GM21576 (cell line): Measurements from ENCODE around the gene NPAS2.

Experiments
- ATAC-seq: cut with Tn5 transposase; IDR thresholded peaks from one replicate; pipeline ENCODE4 v1.9.1; 2021; ENCODE audit warnings: mild to moderate bottlenecking, moderate library complexity; ENCODE audit not compliant: unreplicated experiment

The NPAS2 gene

DNA sequence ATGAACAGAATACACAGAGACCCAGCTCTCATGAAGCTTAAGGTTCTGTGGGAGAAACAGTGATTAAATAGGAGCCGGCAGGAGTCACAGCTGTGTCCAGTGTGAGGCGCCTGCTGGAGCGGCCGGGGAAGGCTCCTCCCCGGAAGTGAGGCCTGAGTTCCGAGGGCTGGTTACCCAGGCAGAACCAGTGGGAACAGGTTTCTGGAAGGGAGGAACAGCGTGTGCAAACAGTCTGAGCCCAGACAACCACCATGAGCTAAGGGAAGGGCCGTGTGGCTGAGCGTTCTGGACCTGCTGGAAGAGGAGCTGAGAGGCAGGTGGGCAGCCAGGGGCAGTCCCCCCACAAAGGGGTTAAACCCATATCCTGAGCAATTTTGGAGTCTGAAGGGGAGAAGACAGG is 26.0 kb upstream of the NPAS2 start:
- no peak for ATAC-seq

GRCh38 chr2:100796499-100797100 is 23.3 kb upstream of the NPAS2 start:
- no peak for ATAC-seq

- no peak for ATAC-seq
Observed at GRCh38 chr2:100799686-100800085, 20.3 kb upstream of the NPAS2 start.

DNA sequence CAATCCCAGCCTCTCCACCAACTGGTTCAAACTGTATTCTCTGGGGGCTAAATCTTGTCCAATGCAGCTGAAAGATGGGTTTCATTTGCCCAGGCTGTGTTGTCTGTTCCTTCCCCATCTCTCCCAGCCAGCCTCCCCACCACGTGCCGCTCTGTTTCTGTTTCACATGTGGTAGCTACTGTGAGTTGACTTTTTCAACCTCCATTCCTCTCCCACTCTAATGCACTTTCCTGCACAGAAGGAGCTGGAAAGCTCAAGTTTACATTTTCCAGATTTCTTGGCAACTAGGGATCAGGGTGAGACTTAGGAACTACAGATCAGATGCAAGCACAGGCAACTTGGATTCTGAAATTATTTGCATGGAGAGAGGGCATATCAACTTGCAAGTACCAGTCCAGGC is 19.0 kb upstream of the NPAS2 start:
- ATAC-seq = no peak

GRCh38 chr2:100801402-100801801 is 18.5 kb upstream of the NPAS2 start:
- ATAC-seq = no peak

GRCh38 chr2:100802066-100802465 is 17.9 kb upstream of the NPAS2 start:
- ATAC-seq = no peak

DNA sequence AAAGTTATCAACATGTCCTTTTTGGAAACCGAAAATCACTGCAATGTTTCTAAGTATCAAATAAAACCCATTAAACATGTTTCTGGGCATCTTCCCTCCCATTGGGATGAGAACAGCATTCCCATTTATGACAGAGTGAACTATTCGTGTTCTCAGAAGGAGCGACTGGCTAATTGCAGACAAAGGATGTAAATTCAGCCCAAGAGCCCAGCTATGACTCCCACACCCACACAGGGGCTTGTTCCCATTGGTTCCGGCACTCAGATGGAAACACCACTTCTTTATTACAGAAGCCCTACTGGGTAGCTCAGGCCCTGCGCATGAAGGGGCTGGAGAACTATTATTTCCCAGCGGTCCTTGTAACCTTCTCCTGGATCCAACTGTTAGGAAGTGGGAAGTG is 16.6 kb upstream of the NPAS2 start:
- ATAC-seq = no peak

DNA sequence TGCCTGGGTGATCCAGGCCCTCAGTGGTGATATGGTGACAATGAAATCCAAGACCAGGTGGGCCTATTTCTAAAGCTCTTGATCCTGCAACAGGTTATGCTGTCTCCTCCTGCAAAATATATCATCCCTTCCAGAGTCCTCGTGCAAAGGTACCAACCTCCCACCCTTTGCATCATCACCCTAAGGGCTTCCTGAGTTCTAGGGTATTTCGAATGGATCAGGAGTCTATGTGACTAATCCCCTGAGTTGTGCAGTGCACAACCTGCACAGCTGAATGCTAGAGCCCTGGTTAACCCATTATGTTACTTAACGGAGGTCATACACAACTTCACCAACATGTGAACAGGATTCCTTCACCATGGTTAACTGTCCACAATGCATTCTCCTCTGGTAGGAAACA is 13.4 kb upstream of the NPAS2 start:
- ATAC-seq = no peak

DNA sequence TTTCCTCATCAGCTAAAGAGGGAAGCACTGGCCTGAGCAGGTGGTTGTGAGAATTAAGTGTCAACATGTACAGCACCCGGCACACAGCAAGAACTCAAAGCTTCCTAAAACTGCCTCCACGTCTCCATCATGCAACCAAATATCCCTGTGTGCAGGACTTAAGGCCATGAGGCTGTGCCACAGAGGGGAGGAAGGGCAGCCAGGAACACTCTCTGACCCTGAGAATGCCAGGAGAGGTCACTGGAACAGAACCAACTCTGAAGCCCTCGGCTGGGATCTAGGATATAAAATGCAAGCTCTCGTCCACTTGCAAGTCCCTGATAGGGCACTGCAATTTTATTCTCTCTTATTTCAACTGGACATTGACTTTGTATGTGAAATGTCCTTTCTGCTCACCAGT is 12.2 kb upstream of the NPAS2 start:
- ATAC-seq = no peak

DNA sequence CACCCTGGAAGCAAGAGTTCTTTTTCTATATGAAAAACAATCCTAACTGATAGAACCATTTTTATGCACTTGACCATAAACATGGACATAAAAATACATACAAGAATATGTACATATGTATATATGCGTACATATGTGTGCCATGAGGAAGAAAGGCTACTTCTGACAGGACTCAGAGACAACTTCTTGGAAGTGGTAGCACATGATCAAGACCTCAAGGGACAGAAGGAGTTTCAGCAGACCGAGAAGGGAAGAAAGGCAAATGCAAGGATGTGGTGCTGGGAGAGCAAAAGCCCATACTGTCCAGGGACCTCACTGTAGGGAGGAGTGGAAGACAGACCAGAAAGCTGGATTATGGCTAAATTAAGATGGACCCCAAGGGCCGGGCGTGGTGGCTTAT is 11.4 kb upstream of the NPAS2 start:
- no peak for ATAC-seq

DNA sequence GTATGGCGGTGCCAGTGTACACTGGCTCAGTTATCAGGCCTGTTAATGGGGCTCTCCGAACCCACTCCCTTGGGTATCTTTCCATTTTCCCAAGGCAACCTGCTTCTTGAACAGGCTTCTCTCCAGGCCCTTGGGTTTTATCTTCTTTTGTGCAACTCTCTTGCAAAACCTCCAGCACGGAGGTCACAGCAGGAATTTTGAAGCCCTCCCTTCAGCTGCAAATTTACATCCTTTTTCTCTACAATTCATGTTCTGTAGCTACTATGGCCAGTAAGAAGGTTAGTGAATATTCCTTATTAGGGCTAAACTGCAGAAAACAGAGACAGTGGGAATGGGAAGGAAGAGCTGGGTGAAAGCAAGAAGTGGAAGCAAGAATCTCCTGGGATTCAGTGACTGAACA is 10.4 kb upstream of the NPAS2 start:
- ATAC-seq = no peak

DNA sequence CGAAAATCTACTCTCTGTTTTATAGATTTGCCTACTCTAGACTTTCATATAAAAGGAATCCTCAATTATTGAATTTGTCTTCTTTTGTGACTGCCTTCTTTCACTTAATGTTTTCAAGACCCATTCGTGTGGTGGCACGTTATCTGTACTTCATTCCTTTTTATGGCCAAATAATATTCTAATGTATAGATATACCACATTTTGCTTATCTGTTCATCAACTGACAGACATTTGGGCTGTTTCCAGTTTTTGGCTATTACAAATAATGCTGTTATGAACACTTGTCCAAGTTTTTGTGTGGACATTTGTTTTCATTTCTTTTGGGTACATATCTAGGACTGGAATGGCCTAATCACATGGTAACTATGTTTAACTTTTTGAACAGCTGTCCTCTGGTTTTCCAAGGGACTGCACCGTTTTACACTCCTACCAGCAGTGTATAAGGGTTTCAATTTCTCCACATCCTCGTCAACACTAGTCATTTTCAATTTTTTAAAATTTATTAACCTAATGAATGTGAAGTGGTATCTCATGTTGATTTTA is 9.3 kb upstream of the NPAS2 start:
- ATAC-seq = no peak

DNA sequence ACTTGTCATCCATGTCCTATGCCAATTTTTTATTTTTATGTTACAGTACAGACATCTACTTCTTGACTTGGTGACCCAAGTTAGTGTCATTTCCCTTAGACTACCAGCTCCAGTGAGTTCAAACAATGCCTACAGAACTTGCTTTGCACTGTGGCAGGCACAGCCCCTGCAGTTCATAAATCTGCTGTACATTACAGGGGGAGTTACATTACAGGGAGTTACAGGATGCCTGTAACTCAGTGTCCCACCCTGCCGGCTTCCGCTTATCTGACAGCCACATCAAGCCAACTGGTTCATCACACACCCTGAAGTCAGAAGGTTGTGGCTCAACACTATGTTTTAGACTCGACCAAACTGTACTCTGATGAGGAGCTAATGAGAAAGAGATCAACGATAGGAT is 7.8 kb upstream of the NPAS2 start:
- no peak for ATAC-seq

DNA sequence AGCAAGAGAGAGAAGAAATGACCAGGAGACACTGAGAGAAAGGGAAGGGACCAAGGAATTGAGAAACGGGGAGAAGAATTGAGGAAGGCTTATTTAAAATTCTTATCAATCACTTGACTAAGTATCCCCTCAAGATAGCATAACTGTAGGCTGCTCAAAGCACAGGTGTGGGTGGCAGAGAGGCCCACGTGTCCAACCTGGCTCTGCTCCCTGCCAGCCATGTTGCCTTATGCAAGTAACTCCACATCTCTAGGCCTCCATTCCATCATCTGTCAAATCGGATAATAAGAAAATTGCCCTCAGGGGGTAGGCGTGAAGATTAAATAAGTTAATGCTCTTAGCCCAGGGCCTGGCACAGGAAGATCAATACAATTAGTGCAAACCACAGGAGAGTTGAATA is 7.4 kb upstream of the NPAS2 start:
- no peak for ATAC-seq

GRCh38 chr2:100813527-100813926 is 6.4 kb upstream of the NPAS2 start:
- no peak for ATAC-seq

- ATAC-seq = no peak
Observed at GRCh38 chr2:100814043-100814442, 5.9 kb upstream of the NPAS2 start.

- ATAC-seq = no peak
Observed at GRCh38 chr2:100814453-100814852, 5.5 kb upstream of the NPAS2 start.

DNA sequence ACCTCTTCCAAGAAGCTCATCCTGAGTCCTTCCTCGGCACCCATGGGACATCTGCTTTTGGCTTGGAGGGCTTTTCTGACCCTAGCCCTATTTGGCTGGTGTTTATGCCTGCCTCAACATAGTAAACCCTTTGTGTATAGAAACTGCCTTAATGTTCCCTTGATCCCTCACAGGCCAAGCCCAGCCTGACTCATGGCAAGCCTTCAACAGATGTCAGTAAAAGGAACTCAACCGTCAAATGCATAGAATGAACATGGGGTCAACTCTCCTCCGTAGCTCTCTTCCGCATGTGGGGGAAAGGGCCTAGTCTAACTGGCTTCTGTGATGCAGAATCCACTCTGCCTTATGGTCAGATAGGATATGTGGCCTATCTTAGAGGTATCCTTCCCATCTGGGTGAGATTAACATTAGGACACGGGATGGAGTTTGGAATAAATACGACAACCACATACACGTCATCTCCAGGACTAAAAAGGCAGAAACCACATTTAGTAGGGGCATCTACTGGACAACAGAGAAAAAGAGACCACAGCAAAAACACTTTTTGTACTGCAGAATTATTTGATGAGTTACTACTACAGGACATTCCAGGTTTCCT is 2.5 kb upstream of the NPAS2 start:
- ATAC-seq = no peak

DNA sequence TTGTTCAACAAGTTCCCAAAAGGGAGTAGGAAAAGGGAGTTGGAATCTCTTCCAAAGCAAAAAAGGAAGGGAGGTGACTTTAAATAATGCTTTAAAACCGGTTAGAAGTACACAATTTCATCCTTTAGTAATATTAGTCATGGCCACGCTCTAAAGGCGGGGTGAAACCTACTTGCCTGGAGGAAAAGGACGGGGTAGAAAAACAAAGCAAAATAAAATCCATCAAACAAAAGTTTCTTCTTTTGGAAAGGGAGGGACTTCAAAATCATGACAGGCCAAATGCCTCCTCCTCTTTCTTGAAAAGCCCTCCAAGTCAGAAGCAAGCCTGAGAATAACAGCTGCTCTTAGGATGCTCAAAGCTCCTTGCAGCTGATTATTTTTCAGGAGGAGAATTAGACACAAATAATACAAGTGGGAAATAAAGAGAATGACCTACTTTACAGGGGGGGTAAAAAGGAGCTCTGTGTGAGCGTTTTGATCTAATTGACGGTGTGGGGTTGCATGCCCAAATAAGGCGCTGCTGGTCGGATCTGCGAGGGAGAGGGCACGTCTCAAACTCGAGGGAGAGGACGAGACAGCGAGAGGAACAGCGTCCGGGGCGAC is 1.8 kb upstream of the NPAS2 start:
- ATAC-seq = no peak

- ATAC-seq = no peak
Observed at GRCh38 chr2:100818606-100819369, 1.2 kb upstream of the NPAS2 start.

DNA sequence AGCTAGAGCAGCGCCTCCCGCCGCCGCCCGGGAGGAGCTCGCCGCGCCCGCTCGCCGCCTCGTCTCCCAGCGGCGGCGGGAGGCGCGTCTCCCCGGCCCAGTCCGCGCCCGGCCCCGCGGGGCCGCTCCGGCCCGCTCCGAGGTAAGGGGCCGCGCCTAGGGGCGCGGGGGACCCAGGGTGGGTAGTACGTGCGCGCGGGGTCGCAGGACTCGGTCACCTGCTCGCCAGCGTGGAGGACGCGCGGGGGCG is 259 bp downstream of the NPAS2 start:
- ATAC-seq = no peak
